GM18499 (cell line): ENCODE results near the gene GPN2.
"Not testable (repeated sequence)": the region's sequence is repeated elsewhere in the genome, so short reads cannot be mapped to it uniquely, and the experiment has no call there.

Source experiments
- ATAC-seq: cut with Tn5 transposase; IDR thresholded peaks from one replicate; pipeline ENCODE4 v1.9.1; 2021; ENCODE audit warnings: moderate number of reproducible peaks; ENCODE audit not compliant: insufficient read depth, unreplicated experiment

GPN2 gene

GRCh38 chr1:26907071-26907917, 17.2 kb upstream of the GPN2 start:
- ATAC-seq = no peak

DNA sequence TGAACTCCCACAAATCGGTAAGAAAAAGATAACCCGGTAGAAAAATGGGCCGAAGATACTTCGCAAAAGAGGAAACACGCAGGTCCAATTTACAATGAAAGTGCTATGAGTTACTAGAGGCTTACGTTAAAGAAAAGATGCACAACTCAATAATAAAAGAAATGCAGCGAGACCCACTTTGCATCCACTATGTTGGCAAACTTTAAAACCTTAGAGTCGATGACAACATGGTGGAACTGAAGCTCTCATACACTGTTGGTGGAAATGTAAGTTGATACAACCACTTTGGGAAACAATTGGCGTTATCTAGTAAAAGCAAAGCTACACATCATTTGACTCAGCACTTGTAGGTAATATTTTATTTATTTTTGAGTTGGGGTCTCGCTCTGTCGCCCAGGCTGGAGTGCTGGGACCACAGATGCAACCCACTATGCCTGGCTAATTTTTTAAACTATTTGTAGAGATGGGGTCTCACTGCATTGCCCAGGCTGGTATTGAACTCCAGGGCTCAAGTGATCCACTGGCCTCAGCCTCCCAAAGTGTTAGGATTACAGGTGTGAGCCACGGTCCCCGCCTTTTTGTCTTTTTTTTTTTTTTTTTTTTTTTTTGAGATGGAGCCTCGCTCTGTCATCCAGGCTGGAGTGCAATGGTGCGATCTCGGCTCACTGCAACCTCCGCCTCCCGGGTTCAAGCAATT, 10.9 kb upstream of the GPN2 start:
- no peak for ATAC-seq

GRCh38 chr1:26900001-26900814, 10.1 kb upstream of the GPN2 start, which contains the start of gene GPATCH3:
TSS of gene GPATCH3 (minus strand) at chr1:26900467. CDS start at chr1:26900442, 25 bp downstream.
- no peak for ATAC-seq

- ATAC-seq = no peak
Observed at GRCh38 chr1:26897351-26897750, 7.3 kb upstream of the GPN2 start.

- no peak for ATAC-seq
Observed at GRCh38 chr1:26894263-26894662, 4.2 kb upstream of the GPN2 start.

- ATAC-seq = no peak
Observed at GRCh38 chr1:26890467-26890796, 349 bp upstream of the GPN2 start.

DNA sequence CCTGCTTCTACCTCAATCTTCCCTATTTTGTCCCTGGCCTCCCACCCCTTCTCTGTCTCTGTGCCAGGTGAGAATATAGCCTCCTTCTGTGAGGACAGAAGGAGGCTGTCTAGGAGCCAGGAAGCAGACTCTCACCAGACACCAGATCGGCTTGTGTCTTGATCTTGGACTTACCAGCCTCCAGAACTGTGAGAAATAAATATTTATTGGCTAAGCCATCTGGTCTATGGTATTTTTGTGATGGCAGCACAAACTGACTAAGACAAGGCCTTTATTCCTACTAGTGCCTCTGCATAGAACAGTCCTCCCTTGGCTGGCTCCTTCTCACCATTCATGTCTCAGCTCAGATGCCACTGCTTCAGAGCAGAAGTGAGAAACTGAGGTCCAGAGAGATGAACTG, 1.9 kb downstream of the GPN2 start:
- ATAC-seq = no peak

DNA sequence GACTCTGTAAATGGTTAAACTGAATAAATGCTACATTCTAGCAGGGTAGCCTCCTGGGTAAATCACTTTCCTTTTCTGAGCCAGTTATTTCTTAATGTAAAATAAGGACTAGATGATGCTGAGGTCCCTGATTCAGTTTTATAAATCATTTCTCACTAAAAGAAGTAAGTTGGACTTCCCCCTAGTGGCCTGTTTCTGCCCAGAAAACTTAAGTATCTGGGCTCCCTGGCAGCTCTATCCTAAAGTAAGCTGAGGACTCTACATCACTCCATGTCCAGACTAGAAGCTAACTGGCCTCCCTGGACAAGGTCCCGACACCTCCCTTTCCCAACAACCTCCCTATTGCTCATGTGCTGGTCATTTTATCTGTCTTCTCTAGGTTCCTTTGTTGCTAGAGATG, 3.0 kb downstream of the GPN2 start:
- no peak for ATAC-seq

DNA sequence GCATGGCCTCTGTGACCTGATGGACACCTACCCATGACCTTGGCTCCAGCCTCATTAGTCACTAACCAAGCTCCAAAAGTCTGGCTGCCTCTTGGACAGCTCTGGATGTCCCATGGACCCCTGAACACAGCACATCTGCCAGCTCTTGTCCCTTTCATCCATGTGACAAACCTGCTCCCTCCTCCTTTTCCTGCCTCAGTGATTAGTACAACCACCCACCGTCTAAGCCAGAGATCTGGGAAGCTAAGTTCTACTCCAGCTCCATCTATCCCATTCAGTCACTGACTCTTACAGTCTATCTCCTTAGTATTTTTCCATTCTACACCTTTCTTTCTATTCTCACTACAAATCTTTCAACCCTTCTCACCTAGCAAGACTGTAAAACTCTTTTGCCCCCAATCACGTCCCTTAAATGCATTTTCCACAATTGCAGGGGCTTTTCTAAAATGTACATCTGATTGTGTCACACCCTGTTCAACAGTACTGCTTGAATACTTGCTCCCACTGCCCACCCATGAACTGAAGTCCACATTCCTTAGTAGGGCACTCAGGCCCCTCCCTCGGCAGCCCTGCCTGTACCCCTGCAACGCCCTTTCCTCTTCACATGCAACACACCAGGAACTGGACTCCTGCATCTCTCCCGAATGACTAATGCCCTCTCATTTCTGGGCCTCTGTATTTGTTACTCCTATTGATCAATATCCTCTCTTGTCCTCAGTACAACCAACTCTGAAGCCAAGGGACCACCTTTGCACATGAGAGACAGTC, 7.2 kb downstream of the GPN2 start:
- ATAC-seq = no peak

DNA sequence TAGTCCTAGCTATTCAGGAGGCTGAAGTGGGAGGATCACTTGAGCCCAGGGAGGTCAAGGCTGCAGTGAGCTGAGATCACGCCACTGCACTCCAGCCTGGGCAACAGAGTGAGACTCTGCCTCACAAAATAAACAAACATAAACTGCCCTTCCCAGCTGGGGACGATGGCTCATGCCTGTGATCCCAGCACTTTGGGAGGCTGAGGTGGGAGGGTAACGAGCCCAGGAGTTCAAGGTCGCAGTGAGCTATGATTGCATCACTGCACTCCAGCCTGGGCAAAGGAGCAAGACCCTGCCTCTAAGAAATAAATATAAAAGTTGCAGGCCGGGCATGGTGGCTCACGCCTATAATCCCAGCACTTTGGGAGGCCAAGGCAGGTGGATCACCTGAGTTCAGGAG, 8.5 kb downstream of the GPN2 start:
- not testable (repeated sequence) for ATAC-seq

- no peak for ATAC-seq
Observed at GRCh38 chr1:26879793-26880192, 10.3 kb downstream of the GPN2 start.

DNA sequence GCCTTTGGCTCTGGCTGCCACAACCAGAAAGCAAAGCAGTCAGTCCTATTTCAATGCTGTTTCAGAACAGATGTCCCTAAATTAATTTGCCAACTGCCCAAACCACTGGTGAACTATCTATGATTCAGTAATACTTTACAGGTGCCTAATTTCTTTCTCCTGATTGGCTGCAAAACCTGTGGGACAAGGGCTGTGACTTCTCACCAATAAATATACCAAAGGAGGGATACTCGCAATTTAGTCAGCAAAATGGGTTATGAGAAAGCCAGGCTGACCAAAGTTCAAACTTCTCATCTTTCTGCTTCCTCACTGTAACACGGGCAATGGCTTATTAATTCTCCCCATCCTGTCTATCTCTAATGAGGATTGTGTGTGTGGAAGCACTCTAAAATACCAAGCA, 12.8 kb downstream of the GPN2 start:
- no peak for ATAC-seq

- ATAC-seq = no peak
Observed at GRCh38 chr1:26874896-26875295, 15.2 kb downstream of the GPN2 start.

DNA sequence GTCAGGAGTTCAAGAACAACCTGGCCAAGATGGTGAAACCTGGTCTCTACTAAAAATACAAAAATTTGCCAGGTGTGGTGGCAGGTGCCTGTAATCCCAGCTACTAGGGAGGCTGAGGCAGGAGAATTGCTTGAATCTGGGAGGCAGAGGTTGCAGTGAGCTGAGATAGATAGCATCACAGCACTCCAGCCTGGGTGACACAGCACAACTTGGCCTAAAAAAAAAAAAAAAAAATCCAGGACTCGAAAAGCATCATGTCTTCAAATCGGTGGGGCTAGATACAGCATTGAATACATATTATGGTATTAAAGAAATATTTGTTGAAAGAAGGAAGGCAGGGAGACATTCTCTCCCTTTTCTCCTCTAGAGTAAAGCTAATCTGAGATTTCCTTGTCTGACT, 17.0 kb downstream of the GPN2 start:
- ATAC-seq = not testable (repeated sequence)

GRCh38 chr1:26864610-26865480, 25.2 kb downstream of the GPN2 start:
- peak; percentile 56 for ATAC-seq

- ATAC-seq = no peak
Observed at GRCh38 chr1:26863685-26864077, 26.4 kb downstream of the GPN2 start.

GRCh38 chr1:26862781-26863684, 27.1 kb downstream of the GPN2 start, which contains the start of gene SFN:
TSS of gene SFN (plus strand) at chr1:26863149. CDS start at chr1:26863213, 64 bp downstream.
- ATAC-seq = no peak

DNA sequence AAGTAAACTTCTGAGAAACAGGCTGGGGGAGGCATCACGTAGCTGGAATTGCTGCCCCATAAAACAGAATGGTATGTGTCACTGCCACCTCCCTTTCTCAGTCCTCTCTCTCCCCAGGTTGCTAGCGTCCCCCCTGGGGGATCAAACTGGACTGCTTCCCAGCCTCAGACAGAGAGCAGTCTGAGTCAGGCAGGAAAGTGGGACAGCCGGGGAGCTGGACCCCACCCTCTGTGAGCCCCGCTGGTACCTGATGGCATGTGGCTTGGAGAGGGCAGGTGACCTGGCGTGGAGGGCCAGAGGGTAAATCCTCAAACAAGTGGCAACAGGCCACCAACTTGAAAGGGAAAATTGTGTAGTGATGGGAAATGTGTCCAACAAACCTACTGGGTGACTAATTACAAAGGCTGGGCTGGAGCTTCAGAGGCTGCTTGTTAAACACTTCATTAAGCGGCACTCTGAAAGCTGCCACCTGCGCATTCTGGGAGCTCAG, 28.1 kb downstream of the GPN2 start:
- ATAC-seq = no peak
